OCI-LY3 (cell line): ENCODE measurements around the gene XXYLT1.

Experiments
- H2AFZ ChIP-seq: fragments of 200-600, 300-600 bp; shearing (Covaris generic); 2 replicates; pipeline ENCODE4 v1.6.0; 2014; ENCODE audit warnings: antibody characterized with exemption, low read depth, low read length
- H3K27ac ChIP-seq: fragments of 200-600, 300-600 bp; sonication (generic); 2 replicates; pipeline ENCODE4 v1.5.1; 2014; ENCODE audit warnings: mild to moderate bottlenecking, low read length, moderate library complexity, mixed read lengths
- H3K27me3 ChIP-seq: fragments of 200-600, 300-600 bp; sonication (generic); 2 replicates; pipeline ENCODE4 v1.6.1; 2014; ENCODE audit warnings: low read depth, low read length, mixed read lengths
- H3K36me3 ChIP-seq: fragments of 200-600, 300-600 bp; sonication (generic); replicated peaks from 2 replicates; pipeline ENCODE3; 2014; ENCODE audit warnings: low read depth, low read length, mixed read lengths
- H3K4me1 ChIP-seq: fragments of 300-600, 200-600 bp; sonication (generic); 2 replicates; pipeline ENCODE4 v1.6.1; 2014; ENCODE audit warnings: low read length, mixed read lengths
- H3K4me2 ChIP-seq: fragments of 200-600, 300-600 bp; sonication (generic); 2 replicates; pipeline ENCODE4 v1.6.1; 2014; ENCODE audit warnings: low read length, mixed read lengths
- H3K4me3 ChIP-seq: fragments of 300-600, 200-600 bp; sonication (generic); 2 replicates; pipeline ENCODE4 v1.5.1; 2014; ENCODE audit warnings: antibody characterized with exemption, mild to moderate bottlenecking, low read length, moderate library complexity
- H3K79me2 ChIP-seq: fragments of 300-600, 200-600 bp; shearing (Covaris generic); 2 replicates; pipeline ENCODE4 v1.6.1; 2014; ENCODE audit warnings: mild to moderate bottlenecking, low read length, mixed read lengths
- H3K9ac ChIP-seq: fragments of 300-600, 200-600 bp; shearing (Covaris generic); 2 replicates; pipeline ENCODE4 v1.6.0; 2014; ENCODE audit warnings: mild to moderate bottlenecking, low read length, moderate library complexity
- H3K9me3 ChIP-seq: fragments of 200-600, 300-600 bp; shearing (Covaris generic); 2 replicates; pipeline ENCODE4 v1.6.1; 2014; ENCODE audit warnings: low read length, mixed read lengths; ENCODE audit not compliant: insufficient read depth
- H4K20me1 ChIP-seq: fragments of 200-600, 300-600 bp; sonication (generic); 2 replicates; pipeline ENCODE4 v1.6.1; 2016; ENCODE audit warnings: low read length, mixed read lengths; ENCODE audit not compliant: insufficient read depth
- EZH2phosphoT487 ChIP-seq: fragments of 200-600 bp; shearing (Covaris generic); IDR thresholded peaks from 2 replicates; pipeline ENCODE4 v1.6.1; 2018; ENCODE audit warnings: antibody characterized with exemption, mixed run types, low read depth
- TF ChIP-seq, protein P1 (sequence below): fragments of 200-600, 300-600 bp; sonication (generic); IDR thresholded peaks from 2 replicates; pipeline ENCODE4 v1.5.1; 2014; ENCODE audit warnings: antibody characterized with exemption, low read length, low read depth

XXYLT1 gene, protein sequence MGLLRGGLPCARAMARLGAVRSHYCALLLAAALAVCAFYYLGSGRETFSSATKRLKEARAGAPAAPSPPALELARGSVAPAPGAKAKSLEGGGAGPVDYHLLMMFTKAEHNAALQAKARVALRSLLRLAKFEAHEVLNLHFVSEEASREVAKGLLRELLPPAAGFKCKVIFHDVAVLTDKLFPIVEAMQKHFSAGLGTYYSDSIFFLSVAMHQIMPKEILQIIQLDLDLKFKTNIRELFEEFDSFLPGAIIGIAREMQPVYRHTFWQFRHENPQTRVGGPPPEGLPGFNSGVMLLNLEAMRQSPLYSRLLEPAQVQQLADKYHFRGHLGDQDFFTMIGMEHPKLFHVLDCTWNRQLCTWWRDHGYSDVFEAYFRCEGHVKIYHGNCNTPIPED

DNA sequence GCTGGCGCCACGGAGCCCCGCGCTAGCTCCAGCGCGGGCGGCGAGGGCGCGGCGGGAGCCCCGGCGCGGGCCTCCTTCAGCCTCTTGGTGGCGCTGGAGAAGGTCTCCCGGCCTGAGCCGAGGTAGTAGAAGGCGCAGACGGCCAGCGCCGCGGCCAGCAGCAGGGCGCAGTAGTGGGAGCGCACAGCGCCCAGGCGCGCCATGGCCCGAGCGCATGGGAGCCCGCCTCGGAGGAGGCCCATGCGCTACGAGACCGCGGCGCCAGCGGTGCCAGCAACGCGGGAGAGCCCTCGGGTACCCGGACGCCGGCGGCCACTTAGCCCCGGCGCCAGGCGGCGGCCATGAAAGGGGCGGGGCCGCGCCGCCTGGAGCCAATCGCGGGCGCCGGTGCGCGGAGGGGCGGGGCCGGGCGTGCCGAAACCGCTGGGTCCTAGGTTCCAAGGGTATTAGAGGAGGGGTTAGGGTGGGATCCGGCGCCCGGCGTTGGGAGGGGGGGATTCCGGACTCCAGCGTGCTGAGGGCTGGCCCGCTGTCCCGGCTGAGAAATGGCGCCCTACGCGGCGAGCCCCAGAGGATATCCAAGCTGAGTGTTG is at the start of gene XXYLT1:
TSS of gene XXYLT1 (minus strand) at position 343 of the 593 bp plus-strand sequence. CDS start at position 242, 101 bp downstream.
- Histone ChIP-seq H3K79me2 (peaks cover 29% of the 10 kb centered on the region), H3K9ac (peak within 1 kb of the TSS; percentile 81), H3K36me3 (no peaks in the 10 kb centered on the region), H3K27me3 (no peaks in the 10 kb centered on the region), H3K4me2 (peak within 1 kb of the TSS; percentile 91), H2AFZ (peak within 1 kb of the TSS; percentile 95), H3K4me3 (peak within 1 kb of the TSS; percentile 86), H3K27ac (peak within 1 kb of the TSS; percentile 65), H4K20me1 (peaks cover 13% of the 10 kb centered on the region), H3K9me3 (no peaks in the 10 kb centered on the region), H3K4me1 (peaks cover 23% of the 10 kb centered on the region)
- TF ChIP-seq, protein P1, sequence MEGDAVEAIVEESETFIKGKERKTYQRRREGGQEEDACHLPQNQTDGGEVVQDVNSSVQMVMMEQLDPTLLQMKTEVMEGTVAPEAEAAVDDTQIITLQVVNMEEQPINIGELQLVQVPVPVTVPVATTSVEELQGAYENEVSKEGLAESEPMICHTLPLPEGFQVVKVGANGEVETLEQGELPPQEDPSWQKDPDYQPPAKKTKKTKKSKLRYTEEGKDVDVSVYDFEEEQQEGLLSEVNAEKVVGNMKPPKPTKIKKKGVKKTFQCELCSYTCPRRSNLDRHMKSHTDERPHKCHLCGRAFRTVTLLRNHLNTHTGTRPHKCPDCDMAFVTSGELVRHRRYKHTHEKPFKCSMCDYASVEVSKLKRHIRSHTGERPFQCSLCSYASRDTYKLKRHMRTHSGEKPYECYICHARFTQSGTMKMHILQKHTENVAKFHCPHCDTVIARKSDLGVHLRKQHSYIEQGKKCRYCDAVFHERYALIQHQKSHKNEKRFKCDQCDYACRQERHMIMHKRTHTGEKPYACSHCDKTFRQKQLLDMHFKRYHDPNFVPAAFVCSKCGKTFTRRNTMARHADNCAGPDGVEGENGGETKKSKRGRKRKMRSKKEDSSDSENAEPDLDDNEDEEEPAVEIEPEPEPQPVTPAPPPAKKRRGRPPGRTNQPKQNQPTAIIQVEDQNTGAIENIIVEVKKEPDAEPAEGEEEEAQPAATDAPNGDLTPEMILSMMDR = peak; percentile 57
- TF ChIP-seq EZH2phosphoT487 = no peak

DNA sequence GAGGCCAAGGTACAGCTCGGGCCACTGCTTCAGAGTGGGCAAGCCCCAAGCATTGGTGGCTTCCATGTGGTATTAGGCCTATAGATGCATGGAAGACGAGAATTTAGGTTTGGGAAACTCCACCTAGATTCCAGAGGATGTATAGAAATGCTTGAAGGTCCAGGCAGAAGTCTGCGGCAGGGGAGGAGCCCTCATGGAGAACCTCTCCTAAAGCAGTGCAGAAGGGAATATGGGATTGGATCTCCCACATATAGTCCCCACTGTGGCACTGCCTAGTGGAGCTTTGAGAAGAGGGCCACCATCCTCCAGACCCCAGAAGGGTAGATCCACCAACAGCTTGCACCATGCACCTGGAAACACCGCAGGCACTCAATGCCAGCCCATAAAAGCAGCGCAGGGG is 48.1 kb upstream of the XXYLT1 start:
- Histone ChIP-seq H3K27me3 (no peaks in the 10 kb centered on the region), H3K9me3 (peaks cover 12% of the 10 kb centered on the region; the same call in 1 of the 2 replicates), H3K4me2 (no peak overlapping the region), H2AFZ (no peak overlapping the region), H3K4me1 (no peaks in the 10 kb centered on the region), H4K20me1 (no peaks in the 10 kb centered on the region), H3K9ac (no peak overlapping the region), H3K4me3 (no peak overlapping the region), H3K36me3 (peaks cover 29% of the 10 kb centered on the region), H3K27ac (no peak overlapping the region), H3K79me2 (no peaks in the 10 kb centered on the region)
- no peak for TF ChIP-seq EZH2phosphoT487
- TF ChIP-seq, protein P1 = no peak

DNA sequence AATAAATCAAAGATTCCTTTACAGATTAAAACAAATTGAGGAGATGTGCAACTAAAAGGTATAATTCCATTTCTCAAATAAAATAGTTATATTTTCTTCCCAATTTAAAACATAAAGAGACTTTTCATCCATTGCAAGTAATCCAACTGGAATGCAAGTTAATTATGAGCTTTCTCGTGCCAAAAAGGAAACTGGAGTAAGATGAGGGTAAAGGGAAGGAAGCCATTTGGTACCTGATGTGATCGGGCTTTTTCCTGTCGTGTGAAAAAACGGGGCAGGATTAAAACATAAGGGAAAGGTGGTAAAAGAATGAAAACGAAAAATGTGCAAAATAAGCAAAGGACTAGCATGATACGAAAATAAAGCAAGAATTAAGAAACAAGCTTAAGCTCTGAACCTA is 41.8 kb upstream of the XXYLT1 start:
- Histone ChIP-seq H3K9ac (no peak overlapping the region), H3K36me3 (peaks cover 1% of the 10 kb centered on the region), H3K79me2 (no peaks in the 10 kb centered on the region), H3K27ac (no peak overlapping the region), H2AFZ (no peak overlapping the region), H3K4me3 (no peak overlapping the region), H3K27me3 (no peaks in the 10 kb centered on the region), H3K9me3 (no peaks in the 10 kb centered on the region; the same call in 1 of the 2 replicates), H4K20me1 (no peaks in the 10 kb centered on the region), H3K4me2 (no peak overlapping the region), H3K4me1 (peaks cover 3% of the 10 kb centered on the region; the same call in 1 of the 2 replicates)
- TF ChIP-seq EZH2phosphoT487 = no peak
- TF ChIP-seq, protein P1 = no peak

DNA sequence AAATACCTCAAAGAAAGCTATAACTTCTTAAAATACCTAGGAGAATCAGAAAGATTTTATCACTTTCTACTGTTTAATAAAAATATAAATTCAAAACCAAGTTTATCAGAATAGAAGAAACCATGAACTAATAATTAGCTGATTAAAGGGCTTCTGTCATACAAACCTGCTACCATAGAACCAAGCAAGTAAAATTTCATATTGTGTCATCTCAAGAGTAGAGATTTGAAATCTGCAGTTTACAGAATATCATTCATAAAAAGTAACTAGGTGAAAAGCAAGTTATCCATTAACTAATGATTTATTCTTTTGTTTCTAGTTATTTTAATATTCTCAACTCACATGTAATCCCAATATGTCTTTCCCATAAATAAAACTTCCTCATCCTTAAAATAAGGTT is 36.8 kb upstream of the XXYLT1 start:
- Histone ChIP-seq H3K4me1 (peaks cover 4% of the 10 kb centered on the region; the same call in 1 of the 2 replicates), H3K4me3 (no peak overlapping the region), H3K9me3 (no peaks in the 10 kb centered on the region), H4K20me1 (no peaks in the 10 kb centered on the region), H3K36me3 (no peaks in the 10 kb centered on the region), H3K79me2 (no peaks in the 10 kb centered on the region), H3K27ac (no peak overlapping the region), H3K4me2 (no peak overlapping the region), H3K9ac (no peak overlapping the region), H2AFZ (no peak overlapping the region), H3K27me3 (no peaks in the 10 kb centered on the region)
- TF ChIP-seq, protein P1 = no peak
- no peak for TF ChIP-seq EZH2phosphoT487
